Esophagus muscularis mucosa (tissue), 4 donors: Measurements from ENCODE around the gene AUTS2.

Experiments
- CTCF ChIP-seq, 3 experiments: fragments of 200-600 bp in 2 of 3; fragments of 450-650 bp in 1 of 3; sonication (generic) in 2 of 3; IDR thresholded peaks; one replicate each; pipeline ENCODE4 v1.5.1; 2017 to 2019; ENCODE audit warnings: antibody characterized with exemption in 3 of 3, mild to moderate bottlenecking in 2 of 3, moderate library complexity in 1 of 3
- EP300 ChIP-seq: sonication (generic); formaldehyde crosslinking; IDR thresholded peaks from one replicate; pipeline ENCODE4 v1.6.1; 2017; ENCODE audit warnings: antibody characterized with exemption
- POLR2A ChIP-seq: fragments of 450-650 bp; IDR thresholded peaks from one replicate; pipeline ENCODE4 v1.6.1; 2017; ENCODE audit warnings: antibody characterized with exemption, moderate library complexity, mild to moderate bottlenecking, low read depth
- POLR2AphosphoS5 ChIP-seq, 2 donors: sonication (generic); formaldehyde crosslinking; IDR thresholded peaks; one replicate each; pipeline ENCODE4 v1.6.1; 2017; ENCODE audit warnings: antibody characterized with exemption in 2 of 2

GRCh38 chr7:70706698-70707097 is 1108.4 kb downstream of the AUTS2 start:
- TF ChIP-seq CTCF (IDR thresholded peaks at IDR 0.05): no peak
- TF ChIP-seq EP300: no peak
- TF ChIP-seq POLR2A: no peak
- no peak for TF ChIP-seq POLR2AphosphoS5 (IDR thresholded peaks at IDR 0.05)
